ENCODE data around the gene LRBA.

Gene LRBA

DNA sequence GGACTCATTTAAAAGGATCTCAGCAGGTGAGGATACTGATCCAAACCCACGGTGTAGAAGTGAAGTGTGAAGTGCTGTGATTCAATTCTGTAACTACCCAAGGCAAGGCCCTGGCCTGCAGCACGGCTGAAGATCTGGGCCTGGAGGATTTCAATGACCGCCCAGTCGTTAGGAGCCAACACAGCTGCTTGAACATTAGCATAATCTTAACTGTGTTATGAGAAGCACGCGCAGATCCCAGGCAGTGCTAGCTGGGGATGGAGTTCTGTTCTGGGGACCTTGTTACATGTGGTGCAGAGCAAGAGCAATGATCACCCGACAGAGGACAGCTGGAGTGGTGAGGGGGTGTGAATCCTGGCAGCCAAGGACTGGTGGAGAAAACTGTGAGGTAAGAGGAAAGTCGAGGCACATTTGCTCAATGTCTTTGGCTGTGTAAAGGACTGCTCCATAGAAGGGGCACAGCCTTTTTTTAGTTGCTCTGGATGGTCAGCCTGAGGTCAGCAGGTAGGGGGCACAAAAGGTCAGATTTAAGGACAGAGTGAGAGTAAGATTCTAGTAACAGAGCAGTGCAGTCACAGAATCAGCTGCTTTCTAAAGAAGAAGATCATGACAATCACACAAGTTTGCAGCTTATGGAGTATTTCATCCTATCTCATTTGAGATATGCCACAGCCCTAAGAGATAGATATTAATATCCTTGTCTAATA, 755.1 kb downstream of the LRBA start:
- Histone ChIP-seq H3K4me1 (ENCODE audit: insufficient read depth, low read length, severe bottlenecking) (no peaks in the 10 kb centered on the region), H3K9me2 (ENCODE audit: low read depth, low read length) (no peaks in the 10 kb centered on the region), H3K9me3 (ENCODE audit: low read length) (no peaks in the 10 kb centered on the region), H3K4me3 (ENCODE audit: low read depth, low read length, poor library complexity, severe bottlenecking) (no peak overlapping the region), H3K36me3 (ENCODE audit: insufficient read depth, low read length) (no peaks in the 10 kb centered on the region), H3F3A (ENCODE audit: insufficient read depth, low read length) (no peaks in the 10 kb centered on the region), H2AFZ (ENCODE audit: low read length) (no peak overlapping the region), H3K9ac (ENCODE audit: low read length) (no peak overlapping the region), H3K27ac (ENCODE audit: low read depth, low read length, poor library complexity, severe bottlenecking) (no peak overlapping the region), H4K20me1 (ENCODE audit: insufficient read depth, low read length) (no peaks in the 10 kb centered on the region), H3K27me3 (ENCODE audit: insufficient read depth, low read length) (no peaks in the 10 kb centered on the region), H3K4me2 (ENCODE audit: low read length) (no peak overlapping the region), H3K79me2 (ENCODE audit: insufficient read depth, low read length) (no peaks in the 10 kb centered on the region)
- TF ChIP-seq EZH2 (IDR thresholded peaks at IDR 0.05; ENCODE audit: borderline replicate concordance, low read length): no peak
- TF ChIP-seq, protein P1, sequence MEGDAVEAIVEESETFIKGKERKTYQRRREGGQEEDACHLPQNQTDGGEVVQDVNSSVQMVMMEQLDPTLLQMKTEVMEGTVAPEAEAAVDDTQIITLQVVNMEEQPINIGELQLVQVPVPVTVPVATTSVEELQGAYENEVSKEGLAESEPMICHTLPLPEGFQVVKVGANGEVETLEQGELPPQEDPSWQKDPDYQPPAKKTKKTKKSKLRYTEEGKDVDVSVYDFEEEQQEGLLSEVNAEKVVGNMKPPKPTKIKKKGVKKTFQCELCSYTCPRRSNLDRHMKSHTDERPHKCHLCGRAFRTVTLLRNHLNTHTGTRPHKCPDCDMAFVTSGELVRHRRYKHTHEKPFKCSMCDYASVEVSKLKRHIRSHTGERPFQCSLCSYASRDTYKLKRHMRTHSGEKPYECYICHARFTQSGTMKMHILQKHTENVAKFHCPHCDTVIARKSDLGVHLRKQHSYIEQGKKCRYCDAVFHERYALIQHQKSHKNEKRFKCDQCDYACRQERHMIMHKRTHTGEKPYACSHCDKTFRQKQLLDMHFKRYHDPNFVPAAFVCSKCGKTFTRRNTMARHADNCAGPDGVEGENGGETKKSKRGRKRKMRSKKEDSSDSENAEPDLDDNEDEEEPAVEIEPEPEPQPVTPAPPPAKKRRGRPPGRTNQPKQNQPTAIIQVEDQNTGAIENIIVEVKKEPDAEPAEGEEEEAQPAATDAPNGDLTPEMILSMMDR (IDR thresholded peaks at IDR 0.05; ENCODE audit: low read length): no peak

DNA sequence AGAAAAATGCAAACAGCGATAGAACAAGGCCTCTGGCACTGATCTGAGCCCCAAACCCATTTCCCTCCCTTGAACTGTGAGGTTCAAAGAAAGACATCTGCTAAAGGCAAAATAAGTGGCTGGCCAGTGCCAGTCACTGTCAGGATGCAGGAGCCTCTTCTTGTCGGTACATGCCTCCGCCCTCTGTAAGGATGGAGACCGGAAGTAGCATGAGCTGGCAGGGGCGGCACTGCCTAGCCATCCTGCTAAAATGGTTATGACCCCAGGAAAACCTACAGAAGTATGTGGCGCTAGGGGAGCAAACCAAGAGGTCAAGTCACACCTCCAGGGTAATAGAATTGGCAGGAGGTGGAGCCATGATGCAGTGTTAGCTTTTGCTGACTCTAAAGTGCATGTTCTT, 756.5 kb downstream of the LRBA start:
- H3K79me2 ChIP-seq (ENCODE audit: insufficient read depth, low read length): no peaks in the 10 kb centered on the region
- no peak overlapping the region for H3K9ac ChIP-seq (ENCODE audit: low read length)
- TF ChIP-seq EZH2 (IDR thresholded peaks at IDR 0.05; ENCODE audit: borderline replicate concordance, low read length): no peak
- TF ChIP-seq, protein P1 (IDR thresholded peaks at IDR 0.05; ENCODE audit: low read length): no peak
- no peak overlapping the region for H3K4me2 ChIP-seq (ENCODE audit: low read length)
- no peak overlapping the region for H3K27ac ChIP-seq (ENCODE audit: low read depth, low read length, poor library complexity, severe bottlenecking)
- no peak overlapping the region for H3K4me3 ChIP-seq (ENCODE audit: low read depth, low read length, poor library complexity, severe bottlenecking)
- H3K9me2 ChIP-seq (ENCODE audit: low read depth, low read length): no peaks in the 10 kb centered on the region
- no peaks in the 10 kb centered on the region for H3K9me3 ChIP-seq (ENCODE audit: low read length)
- H4K20me1 ChIP-seq (ENCODE audit: insufficient read depth, low read length): no peaks in the 10 kb centered on the region
- H3K4me1 ChIP-seq (ENCODE audit: insufficient read depth, low read length, severe bottlenecking): no peaks in the 10 kb centered on the region
- no peak overlapping the region for H2AFZ ChIP-seq (ENCODE audit: low read length)
- no peaks in the 10 kb centered on the region for H3K36me3 ChIP-seq (ENCODE audit: insufficient read depth, low read length)
- H3K27me3 ChIP-seq (ENCODE audit: insufficient read depth, low read length): no peaks in the 10 kb centered on the region
- no peaks in the 10 kb centered on the region for H3F3A ChIP-seq (ENCODE audit: insufficient read depth, low read length)

GRCh38 chr4:150256841-150257730, 758.0 kb downstream of the LRBA start:
- TF ChIP-seq, protein P1 (IDR thresholded peaks at IDR 0.05; ENCODE audit: low read length): no peak
- TF ChIP-seq EZH2 (IDR thresholded peaks at IDR 0.05; ENCODE audit: borderline replicate concordance, low read length): no peak
- Histone ChIP-seq H3K9ac (ENCODE audit: low read length) (no peak overlapping the region), H3K27me3 (ENCODE audit: insufficient read depth, low read length) (no peaks in the 10 kb centered on the region), H2AFZ (ENCODE audit: low read length) (no peak overlapping the region), H3K27ac (ENCODE audit: low read depth, low read length, poor library complexity, severe bottlenecking) (no peak overlapping the region), H3K9me3 (ENCODE audit: low read length) (no peaks in the 10 kb centered on the region), H3K9me2 (ENCODE audit: low read depth, low read length) (no peaks in the 10 kb centered on the region), H3K4me2 (ENCODE audit: low read length) (no peak overlapping the region), H3F3A (ENCODE audit: insufficient read depth, low read length) (0 out of 2 replicates have a peak, but pooled peaks cover 4% of the 10 kb centered on the region), H3K4me3 (ENCODE audit: low read depth, low read length, poor library complexity, severe bottlenecking) (no peak overlapping the region), H4K20me1 (ENCODE audit: insufficient read depth, low read length) (no peaks in the 10 kb centered on the region), H3K36me3 (ENCODE audit: insufficient read depth, low read length) (no peaks in the 10 kb centered on the region), H3K79me2 (ENCODE audit: insufficient read depth, low read length) (no peaks in the 10 kb centered on the region), H3K4me1 (ENCODE audit: insufficient read depth, low read length, severe bottlenecking) (no peaks in the 10 kb centered on the region)

Measured in OCI-LY1 (cell line).